ENCODE data around the gene ARID1B. TPM values are rescaled to one million over a fixed set of nuclear protein-coding genes. Genes with fewer than 3 reads are reported as not detected.

The ARID1B gene
- polyA plus RNA-seq, 1 experiment: 17.0 TPM

GRCh38 chr6:156846845-156847599, 69.8 kb downstream of the ARID1B start:
- CTCF ChIA-PET: interaction anchor here (1.2 kb wide), 1 partner anchor 20 kb away, joined by 5 read pairs; no protein-coding TSS in a partner anchor
- DNase-seq (ENCODE audit: low read depth): no peak
- Histone ChIP-seq H3K36me3 (ENCODE audit: control insufficient read depth, insufficient read depth, low read length) (no peaks in the 10 kb centered on the region), H3K27me3 (ENCODE audit: control insufficient read depth, insufficient read depth, low read length) (no peaks in the 10 kb centered on the region), H3K4me3 (ENCODE audit: low read depth, low read length) (no peak overlapping the region)
- POLR2A ChIA-PET: no interaction called here
- no peak for TF ChIP-seq CTCF (IDR thresholded peaks at IDR 0.05; ENCODE audit: insufficient read depth, low read depth, low read length)

DNA sequence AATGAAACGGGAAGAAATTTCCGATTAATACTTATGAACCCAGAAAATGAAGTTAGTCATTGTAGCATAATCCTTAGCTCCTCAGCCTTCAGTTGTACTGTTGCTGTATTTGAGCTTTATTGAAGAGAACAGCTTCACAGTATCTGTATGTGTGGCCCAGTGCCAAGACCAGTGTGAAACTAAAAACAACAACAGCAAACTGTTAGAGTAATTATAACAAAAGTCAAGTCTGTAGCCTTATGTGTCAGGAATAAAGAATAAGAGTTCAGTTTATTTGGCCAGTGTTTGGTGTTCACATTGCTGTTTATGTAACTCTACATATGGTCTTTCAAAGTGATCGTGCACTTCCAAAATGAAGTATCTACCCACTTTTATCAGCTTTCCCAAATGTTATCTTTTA, 70.9 kb downstream of the ARID1B start:
- CTCF ChIA-PET: interaction anchor here (1.2 kb wide), 1 partner anchor 19 kb away, joined by 5 read pairs; no protein-coding TSS in a partner anchor
- POLR2A ChIA-PET: no interaction called here
- Histone ChIP-seq H3K4me3 (ENCODE audit: low read depth, low read length) (no peak overlapping the region), H3K27me3 (ENCODE audit: control insufficient read depth, insufficient read depth, low read length) (no peaks in the 10 kb centered on the region), H3K36me3 (ENCODE audit: control insufficient read depth, insufficient read depth, low read length) (no peaks in the 10 kb centered on the region)
- no peak for TF ChIP-seq CTCF (IDR thresholded peaks at IDR 0.05; ENCODE audit: insufficient read depth, low read depth, low read length)
- DNase-seq (ENCODE audit: low read depth): no peak

- ChIA-PET POLR2A (no interaction called here), CTCF (no interaction called here)
- no peaks in the 10 kb centered on the region for H3K27me3 ChIP-seq (ENCODE audit: control insufficient read depth, insufficient read depth, low read length)
- no peaks in the 10 kb centered on the region for H3K36me3 ChIP-seq (ENCODE audit: control insufficient read depth, insufficient read depth, low read length)
- no peak for DNase-seq (ENCODE audit: low read depth)
- no peak for TF ChIP-seq CTCF (IDR thresholded peaks at IDR 0.05; ENCODE audit: insufficient read depth, low read depth, low read length)
- H3K4me3 ChIP-seq (ENCODE audit: low read depth, low read length): no peak overlapping the region
Observed at GRCh38 chr6:156848533-156848932, 71.4 kb downstream of the ARID1B start.

DNA sequence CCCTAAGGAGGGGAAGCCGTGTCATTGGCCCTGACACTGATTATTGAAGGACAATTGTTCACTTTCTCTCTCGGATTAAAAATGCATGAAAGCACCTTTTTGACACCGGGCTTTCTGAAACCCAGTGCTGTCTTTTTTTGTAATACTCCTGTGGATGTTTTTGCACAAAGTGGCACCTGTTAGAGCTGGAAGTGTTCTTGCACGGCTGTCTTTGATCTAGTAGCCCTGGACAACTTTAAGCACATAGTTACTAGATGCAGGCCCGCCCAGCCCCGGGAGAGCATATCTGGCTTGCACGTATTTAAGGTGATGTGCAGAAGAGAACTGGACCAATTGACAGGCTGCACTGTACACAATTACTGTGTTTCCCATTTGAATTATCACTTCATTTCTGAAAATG, 72.6 kb downstream of the ARID1B start:
- no peak for DNase-seq (ENCODE audit: low read depth)
- no peak overlapping the region for H3K4me3 ChIP-seq (ENCODE audit: low read depth, low read length)
- TF ChIP-seq CTCF (IDR thresholded peaks at IDR 0.05; ENCODE audit: insufficient read depth, low read depth, low read length): no peak
- CTCF ChIA-PET: no interaction called here
- POLR2A ChIA-PET: no interaction called here
- H3K36me3 ChIP-seq (ENCODE audit: control insufficient read depth, insufficient read depth, low read length): no peaks in the 10 kb centered on the region
- H3K27me3 ChIP-seq (ENCODE audit: control insufficient read depth, insufficient read depth, low read length): no peaks in the 10 kb centered on the region

GRCh38 chr6:156850353-156850752, 73.2 kb downstream of the ARID1B start:
- TF ChIP-seq CTCF (IDR thresholded peaks at IDR 0.05; ENCODE audit: insufficient read depth, low read depth, low read length): no peak
- DNase-seq (ENCODE audit: low read depth): no peak
- Histone ChIP-seq H3K27me3 (ENCODE audit: control insufficient read depth, insufficient read depth, low read length) (no peaks in the 10 kb centered on the region), H3K36me3 (ENCODE audit: control insufficient read depth, insufficient read depth, low read length) (no peaks in the 10 kb centered on the region), H3K4me3 (ENCODE audit: low read depth, low read length) (no peak overlapping the region)
- POLR2A ChIA-PET: no interaction called here
- CTCF ChIA-PET: no interaction called here

Data from BJ (cell line).